Fibroblast of skin of left biceps (primary cell): ENCODE results near the gene CBLN1.

Experiments
- DNase-seq, 2 experiments: peaks; one replicate each; pipeline ENCODE4 v3.0.0-alpha.2; 2013; ENCODE audit warnings: low read depth in 2 of 2

Gene CBLN1

GRCh38 chr16:49281480-49281842 is at the start of gene CBLN1:
CBLN1 (minus strand) TSS chr16:49281838; CDS start chr16:49281465, 373 bp downstream.
- DNase-seq = no peak

GRCh38 chr16:49330562-49331201 is 49.0 kb upstream of the CBLN1 start:
- no peak for DNase-seq

DNA sequence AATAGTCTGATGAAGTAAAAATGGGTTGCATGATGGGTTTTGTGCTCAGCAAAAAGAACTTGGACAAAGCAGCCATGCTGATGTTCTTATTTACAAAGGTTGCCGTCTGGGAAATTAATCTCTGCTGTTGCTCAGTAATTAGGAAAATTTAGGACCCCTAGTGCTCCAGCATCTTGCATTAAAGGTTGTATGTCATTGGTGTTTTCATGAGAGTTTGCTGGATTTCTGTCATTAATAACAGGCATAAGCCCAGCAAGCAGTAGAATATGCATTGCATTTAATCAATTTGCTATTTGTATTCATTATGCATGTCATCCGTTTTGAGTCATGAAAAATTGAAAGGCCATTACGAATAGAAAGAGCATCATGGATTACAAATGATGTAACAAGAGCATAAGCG is 46.7 kb upstream of the CBLN1 start:
- DNase-seq = no peak

- DNase-seq = no peak
Observed at GRCh38 chr16:49327466-49327865, 45.8 kb upstream of the CBLN1 start.

DNA sequence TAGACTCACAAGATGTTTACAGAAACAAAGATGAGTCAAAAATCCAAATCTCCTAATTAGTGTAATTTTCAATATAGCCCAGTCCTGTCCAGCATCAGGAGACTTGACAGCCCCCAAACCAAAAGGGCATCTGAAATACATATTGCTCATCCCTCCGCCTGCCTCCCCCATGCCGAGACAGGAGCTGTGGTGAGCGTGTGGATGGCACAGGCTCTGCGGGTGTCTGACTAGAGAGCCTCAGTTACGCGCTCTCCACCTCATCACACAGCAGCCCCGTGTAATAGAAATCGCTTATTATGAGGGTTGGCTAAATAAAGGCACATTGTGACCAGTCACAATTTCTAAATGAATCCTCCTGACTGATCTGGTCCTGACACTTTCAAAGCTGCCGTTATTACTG is 43.1 kb upstream of the CBLN1 start:
- DNase-seq = no peak

DNA sequence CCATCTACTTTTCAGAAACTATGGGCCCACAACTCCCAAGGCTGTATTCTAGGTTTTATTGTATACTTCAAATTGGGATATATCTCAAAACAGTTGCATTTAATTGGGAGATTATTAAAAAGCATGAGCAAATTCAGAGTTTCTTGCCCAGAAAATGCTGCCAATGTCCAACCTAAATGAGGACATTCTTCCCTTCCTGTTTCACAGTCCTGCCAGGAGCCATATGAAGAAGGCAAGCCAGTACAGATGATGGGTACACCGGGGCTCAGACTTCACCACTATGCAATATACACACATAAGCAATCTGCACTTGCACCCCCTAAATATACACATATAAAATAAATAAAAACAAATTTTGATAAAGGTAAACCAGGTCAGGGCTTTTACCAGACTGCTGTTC is 34.0 kb upstream of the CBLN1 start:
- no peak for DNase-seq

- DNase-seq = no peak
Observed at GRCh38 chr16:49312389-49312985, 30.8 kb upstream of the CBLN1 start.

GRCh38 chr16:49311823-49312222 is 30.2 kb upstream of the CBLN1 start:
- no peak for DNase-seq

- DNase-seq = no peak
Observed at GRCh38 chr16:49307176-49307575, 25.5 kb upstream of the CBLN1 start.

DNA sequence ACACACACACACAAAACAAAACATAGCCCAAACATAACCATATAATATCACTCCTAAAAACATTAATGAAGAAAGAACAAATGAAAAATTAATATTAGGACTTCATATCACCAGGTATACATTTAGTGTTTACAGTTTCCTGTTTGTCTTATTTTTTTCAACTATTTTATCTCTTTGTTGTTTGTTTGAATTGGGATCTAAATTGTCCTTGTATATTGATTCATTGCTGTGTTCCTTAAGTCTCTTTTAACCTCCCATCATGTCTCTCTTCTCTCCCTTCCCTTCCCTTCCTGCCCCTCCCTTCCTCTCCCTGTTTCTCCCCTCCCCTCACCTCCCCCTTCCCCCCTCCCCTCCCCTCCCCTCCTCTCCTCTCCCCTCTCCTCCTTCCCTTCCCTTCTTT is 23.8 kb upstream of the CBLN1 start:
- DNase-seq = no peak

DNA sequence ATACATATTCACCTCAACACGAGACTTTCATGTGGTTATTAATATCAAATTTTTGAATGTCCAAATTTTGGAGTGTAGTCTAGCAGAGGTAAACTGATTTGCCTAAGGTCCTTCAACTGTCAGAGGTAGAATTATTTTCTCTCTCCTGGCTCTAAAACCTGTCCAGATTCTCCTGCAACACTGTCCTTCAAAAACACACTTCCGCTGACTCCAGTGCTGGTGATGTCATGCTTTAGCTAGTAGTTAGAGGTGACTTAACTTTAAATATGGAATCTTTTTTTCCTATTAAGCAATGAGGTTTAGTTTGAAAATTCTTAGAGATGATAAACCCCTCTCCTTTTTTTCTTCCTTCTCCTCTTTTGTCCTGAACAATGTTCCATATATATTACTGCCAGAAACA is 10.8 kb upstream of the CBLN1 start:
- no peak for DNase-seq

DNA sequence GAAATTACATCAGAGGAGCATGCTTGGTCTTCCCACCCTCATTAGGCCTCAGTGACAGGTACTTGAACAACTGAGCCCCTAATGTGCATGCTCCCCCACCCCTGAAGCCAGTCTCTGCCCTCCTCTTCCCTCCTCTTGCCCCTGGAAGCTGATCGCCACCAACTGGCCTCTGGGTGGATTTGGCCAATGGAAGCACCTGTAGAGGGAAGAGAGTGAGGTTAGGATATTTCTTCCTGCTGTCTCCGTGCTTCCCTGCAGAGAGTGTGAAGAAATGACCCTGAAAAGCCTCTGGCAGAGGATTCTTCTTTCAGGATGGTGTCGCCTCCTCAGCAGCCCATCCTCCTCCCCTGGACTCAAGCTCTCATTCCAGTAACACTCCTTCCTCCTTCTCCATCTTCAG is 5.9 kb upstream of the CBLN1 start:
- no peak for DNase-seq

DNA sequence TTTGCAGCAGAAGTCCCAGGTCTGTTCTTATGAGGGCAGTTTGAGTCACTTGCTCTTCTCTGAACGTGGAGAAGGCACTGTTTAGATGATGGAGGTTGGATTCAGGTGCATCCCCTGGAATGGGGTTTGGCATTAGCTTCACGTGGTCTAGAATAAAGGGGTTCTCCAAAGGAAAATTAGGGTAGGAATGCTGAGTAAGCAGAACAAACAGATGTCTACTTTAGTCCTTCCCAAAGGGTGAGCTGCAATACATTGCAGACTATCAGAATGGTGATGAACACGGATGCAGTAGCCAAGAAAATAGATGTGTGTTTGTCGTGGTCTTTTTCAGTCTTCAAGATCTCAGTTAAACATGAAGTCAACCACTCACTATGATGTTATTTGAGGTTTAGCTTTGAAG is 3.3 kb upstream of the CBLN1 start:
- no peak for DNase-seq

- DNase-seq = no peak
Observed at GRCh38 chr16:49283376-49284049, 1.9 kb upstream of the CBLN1 start.

- no peak for DNase-seq
Observed at GRCh38 chr16:49282690-49283375, 1.2 kb upstream of the CBLN1 start.

DNA sequence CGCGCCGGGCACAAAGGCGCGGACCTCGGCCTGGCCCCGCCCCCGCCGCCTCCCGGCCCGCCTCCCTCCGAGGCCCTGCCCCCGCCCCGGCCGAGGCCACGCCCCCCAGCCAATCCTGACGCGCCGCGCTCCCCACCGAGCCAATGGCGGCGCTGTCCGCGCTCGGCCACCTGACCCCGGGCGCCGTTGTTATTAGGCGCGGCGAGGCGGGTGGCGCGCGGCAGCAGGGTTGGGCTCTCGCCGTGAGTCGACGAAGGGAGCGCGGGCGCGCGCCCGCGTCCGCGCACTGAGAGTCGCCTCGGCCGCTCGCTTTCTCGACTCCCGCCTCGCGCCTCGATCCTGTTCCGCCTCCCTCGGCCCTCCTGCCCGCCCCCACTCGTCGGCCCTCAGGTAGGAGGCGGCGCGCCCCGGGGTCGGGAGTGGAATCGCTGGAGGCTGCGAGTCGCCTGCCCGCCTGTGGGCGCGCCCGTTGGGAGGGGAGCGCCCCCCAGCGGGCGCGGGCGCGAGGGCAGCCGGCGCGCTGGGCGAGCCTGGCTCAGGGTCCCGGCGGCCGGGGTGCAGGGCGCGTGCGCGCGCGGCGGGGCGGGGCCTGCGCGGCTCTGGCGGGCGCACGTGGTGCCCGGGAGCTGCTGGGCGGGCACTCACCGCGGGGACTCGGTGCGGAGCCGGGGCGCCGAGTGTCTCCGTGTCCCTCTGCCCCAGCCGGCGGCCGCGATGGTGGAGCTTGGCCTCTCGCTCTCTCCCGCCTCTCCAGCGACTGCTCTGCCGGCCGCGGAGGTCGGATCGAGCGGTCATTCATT is 405 bp upstream of the CBLN1 start:
- DNase-seq = peak; percentile 9 to 19

DNA sequence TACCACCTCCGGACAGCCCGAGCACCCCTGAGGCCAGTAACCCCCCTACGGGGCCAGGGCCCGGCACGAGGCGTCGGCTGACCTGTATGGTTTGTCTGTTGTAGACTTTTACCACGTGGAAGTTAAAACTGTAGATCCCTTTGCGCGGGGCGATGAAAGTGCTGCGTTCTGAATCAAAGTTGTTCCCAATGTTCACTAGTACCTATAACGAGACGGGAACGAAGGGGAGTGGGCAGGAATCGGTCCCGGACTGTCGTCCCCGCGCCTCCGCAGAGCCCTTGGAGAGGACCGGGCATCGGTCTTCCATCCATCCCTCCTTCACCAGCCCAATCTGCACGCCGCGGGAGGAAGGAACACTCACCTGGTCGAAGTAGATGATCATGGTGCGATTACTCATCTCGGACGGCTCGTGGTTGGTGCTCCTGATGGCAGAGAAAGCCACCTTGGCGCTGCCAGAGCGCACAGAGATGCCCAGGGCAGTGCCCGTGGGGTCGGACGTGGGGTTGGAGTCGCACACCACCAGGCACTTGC is 732 bp downstream of the CBLN1 start:
- DNase-seq = no peak

DNA sequence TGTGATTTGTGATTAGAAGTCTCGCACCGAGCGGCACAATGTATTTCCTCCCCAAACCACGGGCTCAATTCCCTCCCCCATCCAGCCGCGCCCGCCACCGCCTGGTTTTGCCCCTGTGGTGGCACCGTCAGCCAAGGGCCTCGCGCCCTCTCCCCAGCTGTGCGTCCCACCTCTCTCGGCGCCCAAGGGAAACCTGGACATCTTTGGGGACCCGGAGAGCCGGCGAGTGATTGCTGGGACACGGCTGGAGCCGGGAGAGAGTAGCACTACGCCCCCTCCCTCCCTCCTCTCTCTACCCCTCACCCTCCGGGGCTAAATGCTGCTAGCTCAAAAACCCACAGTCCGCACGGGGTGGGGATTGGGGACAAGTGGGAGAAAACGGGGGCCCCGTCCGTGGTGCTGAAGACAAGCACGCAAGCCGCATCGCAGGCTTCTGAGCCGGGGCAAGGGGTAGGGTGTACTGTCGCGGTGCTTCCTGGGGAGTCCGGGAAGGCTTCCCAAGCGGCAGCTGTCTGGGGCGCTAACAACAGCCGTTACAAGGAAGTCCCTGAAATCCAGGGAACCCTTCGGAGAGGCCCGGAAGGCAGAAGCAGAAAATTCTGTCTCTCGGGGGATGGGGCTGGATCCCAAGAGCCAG is 1.4 kb downstream of the CBLN1 start:
- DNase-seq = no peak

DNA sequence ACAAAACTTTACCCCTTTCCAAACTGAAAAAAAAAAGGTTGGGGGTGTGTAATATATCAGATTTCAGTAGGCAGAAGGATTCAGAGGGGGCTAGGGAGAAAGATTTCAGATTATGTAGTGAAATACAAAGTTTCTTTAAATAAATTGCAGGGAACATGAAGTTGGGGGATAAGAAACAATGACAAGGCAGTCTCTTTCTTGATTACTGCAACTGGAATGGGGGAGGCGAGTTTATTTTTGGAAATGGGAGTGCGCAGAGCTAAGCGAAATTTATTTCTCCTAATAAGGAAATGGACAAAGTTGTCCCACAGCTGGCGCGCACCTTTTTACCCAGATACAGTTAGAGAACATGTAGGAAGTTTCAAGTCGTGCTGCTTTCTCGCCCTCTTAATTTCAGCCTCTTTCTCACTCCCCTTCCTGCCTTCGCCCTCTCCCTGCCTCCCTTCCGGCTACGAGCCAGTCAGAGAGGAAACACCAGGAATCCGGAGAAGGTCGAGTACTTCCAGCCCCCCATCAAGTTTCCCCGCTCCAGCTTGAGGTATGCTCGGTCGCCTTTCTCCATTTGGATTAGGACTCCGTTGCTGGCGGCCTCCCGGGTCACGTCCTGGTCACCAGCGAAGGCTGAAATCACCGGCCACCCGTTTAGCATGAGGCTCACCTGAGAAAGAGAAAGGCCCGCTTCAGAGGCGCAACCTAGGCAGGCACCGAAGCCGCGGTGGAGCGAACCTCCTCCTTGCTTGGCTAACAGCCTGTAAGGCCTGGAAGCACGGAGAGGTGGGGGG is 2.5 kb downstream of the CBLN1 start:
- DNase-seq = no peak

DNA sequence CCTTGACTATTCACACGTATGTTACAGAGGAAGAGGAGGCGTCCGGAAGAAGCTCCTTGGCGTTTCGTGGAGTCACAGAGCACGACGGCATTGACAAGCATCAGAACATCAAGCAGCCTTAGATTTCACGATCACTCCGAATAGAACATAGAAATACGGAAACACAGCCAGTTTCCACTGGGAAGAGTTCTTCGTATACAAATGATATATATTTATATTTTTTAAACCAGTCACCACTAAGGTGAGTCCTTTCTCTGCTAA is 3.1 kb downstream of the CBLN1 start:
- DNase-seq = no peak
